Stomach (tissue), 4 donors: ENCODE data around the gene ATP6AP1.

Experiments used
- POLR2A ChIP-seq, 4 donors: fragments of 450-650 bp; IDR thresholded peaks; one replicate each; pipeline ENCODE4 v1.6.1; 2016; ENCODE audit warnings: antibody characterized with exemption in 4 of 4, control low read depth in 2 of 4, mild to moderate bottlenecking in 1 of 4, moderate library complexity in 1 of 4
- TF ChIP-seq, protein P1 (sequence below), 7 experiments: fragments of 450-650 bp in 4 of 7; fragments of 200-600 bp in 3 of 7; sonication (generic) in 3 of 7; IDR thresholded peaks; one replicate each; pipeline ENCODE4 v1.5.1; 2016 to 2019; ENCODE audit warnings: antibody characterized with exemption in 7 of 7, control low read depth in 2 of 7, mild to moderate bottlenecking in 1 of 7

DNA sequence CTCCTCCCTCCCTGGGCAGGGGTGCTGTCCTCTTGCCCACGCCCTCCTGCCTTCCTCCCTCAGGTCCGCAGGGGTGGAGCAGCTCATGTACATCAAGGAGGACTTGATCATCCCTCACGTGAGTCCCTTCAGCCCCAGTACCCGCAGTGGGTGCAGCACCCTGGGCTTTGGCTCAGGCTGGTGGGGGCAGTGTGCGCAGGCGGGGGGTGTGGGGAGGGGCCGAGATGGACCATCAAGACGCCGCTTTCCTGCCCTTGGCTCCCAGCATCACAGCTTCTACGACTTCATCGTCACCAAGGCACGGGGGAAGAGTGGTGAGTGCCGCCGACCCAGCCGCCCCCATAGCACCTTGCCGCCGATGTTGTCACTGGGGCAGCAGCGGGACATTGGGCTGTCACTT, 21.1 kb downstream of the ATP6AP1 start:
- TF ChIP-seq, protein P1, sequence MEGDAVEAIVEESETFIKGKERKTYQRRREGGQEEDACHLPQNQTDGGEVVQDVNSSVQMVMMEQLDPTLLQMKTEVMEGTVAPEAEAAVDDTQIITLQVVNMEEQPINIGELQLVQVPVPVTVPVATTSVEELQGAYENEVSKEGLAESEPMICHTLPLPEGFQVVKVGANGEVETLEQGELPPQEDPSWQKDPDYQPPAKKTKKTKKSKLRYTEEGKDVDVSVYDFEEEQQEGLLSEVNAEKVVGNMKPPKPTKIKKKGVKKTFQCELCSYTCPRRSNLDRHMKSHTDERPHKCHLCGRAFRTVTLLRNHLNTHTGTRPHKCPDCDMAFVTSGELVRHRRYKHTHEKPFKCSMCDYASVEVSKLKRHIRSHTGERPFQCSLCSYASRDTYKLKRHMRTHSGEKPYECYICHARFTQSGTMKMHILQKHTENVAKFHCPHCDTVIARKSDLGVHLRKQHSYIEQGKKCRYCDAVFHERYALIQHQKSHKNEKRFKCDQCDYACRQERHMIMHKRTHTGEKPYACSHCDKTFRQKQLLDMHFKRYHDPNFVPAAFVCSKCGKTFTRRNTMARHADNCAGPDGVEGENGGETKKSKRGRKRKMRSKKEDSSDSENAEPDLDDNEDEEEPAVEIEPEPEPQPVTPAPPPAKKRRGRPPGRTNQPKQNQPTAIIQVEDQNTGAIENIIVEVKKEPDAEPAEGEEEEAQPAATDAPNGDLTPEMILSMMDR (IDR thresholded peaks at IDR 0.05) = no peak
- TF ChIP-seq POLR2A (IDR thresholded peaks at IDR 0.05) = no peak
